ENCODE measurements around the gene DNAH3. TPM values are rescaled to one million over a fixed set of nuclear protein-coding genes. Genes with fewer than 3 reads are reported as not detected.
"Not testable (repeated sequence)": the region's sequence is repeated elsewhere in the genome, so short reads cannot be mapped to it uniquely, and the experiment has no call there.

Gene DNAH3
- polyA plus RNA-seq, 3 donors: 0.36 to 0.61 (median 0.38) TPM

DNA sequence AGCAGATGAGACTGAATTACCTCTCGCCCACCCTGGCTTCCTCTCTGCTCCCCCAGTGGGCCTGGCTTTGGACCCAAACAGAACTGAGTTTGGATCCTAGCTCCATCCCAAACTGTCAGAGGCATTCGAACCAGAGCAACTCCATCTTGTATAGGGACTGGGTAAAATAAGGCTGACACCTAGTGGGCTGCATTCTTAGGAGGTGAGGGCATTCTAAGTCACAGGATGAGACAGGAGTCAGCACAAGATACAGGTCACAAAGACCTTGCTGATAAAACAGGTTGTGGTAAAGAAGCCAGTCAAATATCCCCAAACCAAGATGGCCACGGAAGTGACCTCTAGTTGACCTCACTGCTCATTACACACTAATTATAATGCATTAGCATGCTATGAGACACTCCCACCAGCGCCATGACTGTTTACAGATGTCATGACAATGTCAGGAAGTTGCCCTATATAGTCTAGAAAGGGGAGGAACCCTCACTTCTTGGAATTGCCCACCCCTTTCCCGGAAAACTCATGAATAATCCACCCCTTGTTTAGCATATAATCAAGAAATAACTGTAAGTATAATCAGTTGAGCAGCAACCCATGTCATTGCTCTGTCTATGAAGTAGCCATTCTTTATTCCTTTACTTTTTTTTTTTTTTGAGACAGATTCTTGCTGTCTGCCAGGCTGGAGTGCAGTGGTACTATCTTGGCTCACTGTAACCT lies 205.6 kb downstream of the DNAH3 start:
- DNase-seq: no peak

DNA sequence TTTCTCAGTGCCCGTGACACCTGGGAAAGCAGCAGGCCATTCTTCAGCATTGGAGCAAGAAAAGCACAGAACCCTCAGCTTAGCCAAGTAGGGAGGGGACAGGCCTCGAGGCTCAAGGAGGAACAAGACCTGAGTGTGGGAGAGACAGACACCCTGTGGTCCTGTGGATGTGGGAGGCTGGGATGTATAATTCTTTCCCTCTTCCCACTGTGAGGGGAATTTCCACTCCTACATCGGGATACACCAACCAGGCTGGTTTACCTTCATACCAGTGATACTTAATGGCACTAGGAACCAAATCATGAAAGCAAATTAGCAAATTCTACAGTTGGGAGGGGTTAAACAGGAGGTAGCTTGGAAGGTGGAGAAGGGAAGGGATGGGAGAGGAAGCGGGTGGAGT lies 208.4 kb downstream of the DNAH3 start:
- no peak for DNase-seq

DNA sequence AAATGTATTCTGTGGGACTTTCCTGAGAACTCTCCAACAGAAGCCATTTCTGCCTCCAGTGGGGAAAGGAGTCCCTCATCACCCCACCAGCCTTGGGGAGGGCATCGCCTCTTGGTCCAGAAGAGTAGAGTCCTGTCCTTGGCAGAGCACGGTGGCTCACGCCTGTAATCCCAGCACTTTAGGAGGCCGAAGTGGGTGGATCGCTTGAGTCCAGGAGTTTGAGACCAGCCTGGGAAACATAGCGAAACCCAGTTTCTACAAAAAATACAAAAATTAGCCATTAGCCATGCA lies 209.1 kb downstream of the DNAH3 start:
- no peak for DNase-seq

DNA sequence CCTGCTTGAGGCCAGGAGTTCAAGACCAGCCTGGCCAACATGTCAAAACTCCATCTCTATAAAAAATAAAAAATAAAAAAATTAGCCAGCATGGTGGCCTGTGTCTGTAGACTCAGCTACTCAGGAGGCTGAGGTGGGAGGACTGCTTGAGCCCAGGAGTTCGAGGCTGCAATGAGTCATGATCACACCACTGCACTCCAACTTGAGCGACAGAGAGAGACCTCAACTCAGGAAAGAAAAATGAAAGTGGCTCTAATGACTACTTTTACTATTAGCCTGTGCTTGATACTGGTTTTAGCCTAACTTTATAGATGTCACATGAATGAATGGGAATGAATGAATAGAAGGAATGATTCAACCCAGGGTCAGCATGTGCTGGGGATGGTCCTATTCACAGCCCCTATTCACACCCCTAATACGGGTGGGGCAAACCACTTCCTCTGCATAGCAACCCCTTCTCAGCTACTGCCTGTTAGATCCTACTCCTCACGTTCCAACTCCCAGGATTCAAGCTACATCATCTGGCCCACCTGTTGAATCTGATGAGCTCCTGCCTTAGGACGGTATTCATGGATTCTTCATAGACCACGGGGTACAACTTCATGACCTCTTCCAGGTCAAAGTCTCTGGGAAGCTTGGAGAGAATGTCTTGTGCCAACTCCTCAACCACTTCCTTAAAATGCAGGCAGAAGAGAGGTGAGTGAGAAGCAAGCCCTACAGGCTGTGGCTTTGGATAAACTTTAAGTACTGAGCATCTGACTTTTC lies 209.6 kb downstream of the DNAH3 start:
- DNase-seq: no peak

DNA sequence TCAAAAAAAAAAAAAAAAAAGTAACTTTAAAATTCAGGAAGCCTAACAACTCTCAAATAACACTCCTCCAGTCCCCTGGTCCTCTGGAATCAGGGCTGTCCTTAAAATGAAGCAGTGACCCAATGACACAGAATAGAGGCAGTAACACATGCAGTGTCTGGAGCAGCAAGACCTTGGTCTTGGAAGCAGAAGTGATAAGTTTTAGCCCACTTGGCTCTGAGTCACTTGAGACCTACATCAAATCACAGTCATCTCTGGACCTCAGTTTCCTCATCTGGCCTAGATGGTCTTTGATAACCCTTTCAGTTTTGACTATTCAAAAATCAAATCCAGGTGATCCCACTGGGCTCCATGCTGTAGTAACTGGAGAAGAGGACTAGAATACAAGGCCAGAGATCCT lies 211.0 kb downstream of the DNAH3 start:
- DNase-seq: no peak

DNA sequence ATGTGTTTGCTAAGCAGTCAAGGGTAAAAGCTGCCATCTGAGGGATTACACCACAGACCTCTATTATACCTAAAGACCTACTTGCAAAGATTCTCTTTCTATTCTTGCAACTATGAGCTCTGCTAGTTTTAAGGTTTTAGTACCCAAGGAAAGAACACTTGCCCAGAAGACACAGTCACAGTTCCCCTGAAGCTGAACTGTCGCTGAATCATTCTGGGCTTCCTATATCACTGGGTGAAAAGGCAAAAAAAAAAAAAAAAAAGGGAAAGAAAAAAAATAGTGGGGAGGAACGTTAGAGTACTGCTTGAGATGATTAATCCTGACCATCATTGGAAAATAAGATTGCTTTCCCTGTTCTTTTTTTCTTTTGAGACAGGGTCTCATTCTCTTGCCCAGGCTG lies 212.2 kb downstream of the DNAH3 start:
- DNase-seq: no peak

DNA sequence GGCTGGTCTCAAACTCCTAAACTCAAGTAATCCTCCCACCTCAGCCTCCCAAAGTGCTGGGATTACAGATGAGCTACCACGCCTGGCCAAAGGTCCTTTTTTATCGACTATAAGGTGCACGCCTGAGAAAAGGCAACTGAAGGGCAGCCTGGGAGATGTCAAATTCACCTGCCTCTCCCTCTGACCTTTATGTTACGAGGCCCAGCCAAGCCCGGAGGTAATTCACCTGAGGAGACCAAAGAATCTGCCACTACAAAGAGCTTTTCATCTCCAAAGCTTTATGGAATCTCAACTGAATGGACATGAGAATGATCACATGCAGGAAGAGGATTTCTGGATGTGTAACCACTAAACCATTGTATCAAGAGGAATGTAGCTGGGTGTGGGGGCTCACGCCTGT lies 212.9 kb downstream of the DNAH3 start:
- no peak for DNase-seq

DNA sequence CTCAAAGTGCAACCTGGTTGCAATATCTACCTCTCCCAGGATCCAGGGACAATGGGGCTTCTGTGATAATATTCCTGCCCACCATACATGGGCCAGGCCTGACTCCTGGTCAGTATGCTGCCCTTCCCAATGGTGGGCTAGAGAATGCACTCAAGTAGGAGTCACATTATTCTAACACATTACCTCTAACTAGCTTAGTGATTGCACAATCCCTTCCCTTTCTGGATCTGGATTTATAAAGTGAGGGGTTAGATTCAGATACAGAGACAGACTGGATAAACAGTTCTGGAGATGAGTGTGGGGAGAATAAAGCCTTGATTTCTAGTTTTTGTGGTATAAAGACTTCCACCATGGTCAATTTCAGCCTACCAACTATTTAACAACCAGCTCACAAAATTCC lies 217.1 kb downstream of the DNAH3 start:
- no peak for DNase-seq

DNA sequence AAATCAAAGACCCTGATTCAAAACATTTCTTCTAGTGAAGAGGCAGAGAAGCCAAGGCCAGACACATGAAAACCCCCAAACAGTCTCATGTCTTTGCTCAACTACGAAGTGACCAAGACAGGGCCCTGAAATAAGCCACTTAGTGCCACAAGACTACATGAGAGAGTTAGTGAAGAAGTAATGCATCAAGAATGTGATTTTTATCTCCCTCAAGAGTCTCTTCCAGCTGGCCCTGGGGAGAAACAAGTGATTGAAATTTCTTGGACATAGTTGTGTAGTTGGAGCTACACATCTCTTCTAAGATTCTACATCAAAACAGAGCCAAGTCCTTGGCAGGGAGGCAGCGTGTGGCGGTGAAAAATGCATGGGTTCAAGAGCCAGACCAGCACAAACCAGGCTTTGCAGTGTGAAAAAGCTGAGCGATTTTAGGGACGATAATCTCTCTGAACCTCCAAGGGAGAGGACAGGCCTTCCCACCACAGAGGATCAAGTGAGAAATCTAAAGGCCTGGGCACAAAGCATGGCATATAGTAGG lies 219.5 kb downstream of the DNAH3 start:
- DNase-seq: no peak

DNA sequence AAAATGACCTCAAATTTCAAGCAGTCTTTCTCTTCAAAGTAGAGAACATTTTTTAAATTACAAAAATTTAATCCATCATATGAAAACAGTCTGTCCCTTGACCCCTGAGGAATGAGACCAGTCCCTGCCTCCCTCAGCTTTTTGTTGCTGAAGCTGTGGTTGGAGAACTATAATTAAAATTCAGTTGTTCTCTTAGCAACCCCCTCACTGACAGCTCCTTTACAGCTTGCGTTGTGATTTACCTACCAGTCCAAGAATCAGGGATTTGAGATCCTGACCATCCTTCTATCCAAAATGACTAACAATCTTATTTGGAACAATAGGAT lies 220.3 kb downstream of the DNAH3 start:
- DNase-seq: no peak

DNA sequence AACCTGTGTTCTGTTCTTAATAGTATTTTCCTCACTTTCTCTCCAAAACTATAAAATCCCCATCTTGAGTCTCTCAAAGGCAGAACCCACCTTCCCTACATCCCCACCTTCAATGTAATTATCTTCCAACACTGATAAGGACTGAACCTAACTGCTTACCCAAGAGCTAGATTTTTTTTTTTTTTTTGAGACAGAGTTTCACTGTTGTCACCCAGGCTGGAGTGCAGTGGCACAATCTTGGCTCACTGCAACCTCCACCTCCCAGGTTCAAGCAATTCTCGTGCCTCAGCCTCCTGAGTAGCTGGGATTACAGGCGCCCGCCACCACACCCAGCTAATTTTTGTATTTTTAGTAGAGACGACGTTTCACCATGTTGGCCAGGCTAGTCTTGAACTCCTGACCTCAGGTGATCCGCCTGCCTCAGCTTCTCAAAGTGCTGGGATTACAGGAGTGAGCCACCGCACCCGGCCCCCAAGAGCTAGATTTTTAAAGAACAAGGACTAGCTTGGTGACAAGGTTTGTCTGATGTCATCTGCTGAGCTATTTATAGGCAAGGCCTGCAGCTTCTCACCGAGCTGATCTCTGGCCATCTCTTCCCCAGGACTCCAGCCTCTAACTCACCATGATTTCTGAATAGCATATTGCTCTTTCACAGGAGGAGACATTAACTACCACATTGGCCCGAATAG lies 220.8 kb downstream of the DNAH3 start:
- not testable (repeated sequence) for DNase-seq

DNA sequence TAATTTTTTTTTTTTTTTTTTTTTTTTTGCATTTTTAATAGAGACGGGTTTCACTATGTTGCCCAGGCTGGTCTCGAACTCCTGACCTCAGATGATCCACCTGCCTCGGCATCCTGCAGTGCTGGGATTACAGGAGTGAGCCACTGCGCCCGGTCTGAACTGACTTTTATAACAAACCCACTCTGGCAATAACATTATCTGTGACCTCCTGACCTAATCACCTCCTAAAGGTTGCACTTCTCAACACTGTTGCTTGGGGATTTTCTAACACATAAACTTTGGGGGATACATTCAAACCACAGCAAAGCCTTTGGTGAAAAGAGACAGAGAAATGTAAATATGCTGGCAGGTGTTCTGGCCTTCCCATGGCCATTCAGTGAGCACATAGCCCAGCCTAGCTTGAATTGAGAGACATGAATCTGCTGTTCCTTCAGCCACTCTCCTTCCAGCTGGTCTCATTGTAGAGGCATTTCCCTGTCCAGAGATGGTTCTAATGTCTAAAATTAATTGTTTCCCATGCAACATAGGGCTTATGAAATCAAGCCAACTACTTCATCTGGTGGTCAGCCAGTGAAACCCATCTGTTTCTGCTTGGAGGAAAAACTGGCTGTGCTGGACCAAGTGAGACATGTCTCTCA lies 221.8 kb downstream of the DNAH3 start:
- no peak for DNase-seq

DNA sequence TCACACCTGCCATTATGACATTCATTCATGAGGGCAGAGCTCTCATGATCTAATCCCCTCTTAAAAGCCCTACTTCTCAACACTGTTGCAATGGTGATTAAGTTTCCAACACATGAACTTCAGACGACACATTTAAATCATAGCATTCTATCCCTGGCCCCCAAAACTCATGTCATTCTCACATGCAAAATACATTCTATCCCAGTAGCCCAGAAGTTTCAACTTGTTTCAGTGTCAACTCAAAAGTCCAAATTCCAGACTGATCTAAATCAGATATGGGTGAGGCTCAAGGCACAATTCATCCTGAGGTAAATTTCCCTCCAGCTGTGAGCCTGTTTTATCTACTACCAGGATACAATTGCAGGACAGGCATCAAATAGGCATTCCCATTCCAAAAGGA lies 224.9 kb downstream of the DNAH3 start:
- no peak for DNase-seq

DNA sequence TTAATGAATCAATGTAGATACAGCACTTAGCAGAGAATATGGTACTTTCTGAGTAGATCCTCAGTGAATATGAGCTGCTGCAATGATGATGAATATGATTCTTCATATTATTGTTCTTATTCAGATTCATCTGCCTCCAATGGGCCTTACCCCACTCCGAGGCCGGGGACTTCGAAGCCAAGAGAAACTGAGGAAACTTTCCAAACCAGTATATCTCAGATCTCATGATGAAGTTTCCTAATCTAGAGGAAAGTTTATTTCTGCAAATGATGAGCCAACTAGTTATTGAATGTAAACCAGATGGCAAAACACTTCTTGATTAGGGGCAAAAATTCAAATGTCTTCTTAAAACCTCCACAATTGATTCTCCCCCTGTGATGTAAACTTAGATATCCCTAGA lies 226.8 kb downstream of the DNAH3 start:
- no peak for DNase-seq

DNA sequence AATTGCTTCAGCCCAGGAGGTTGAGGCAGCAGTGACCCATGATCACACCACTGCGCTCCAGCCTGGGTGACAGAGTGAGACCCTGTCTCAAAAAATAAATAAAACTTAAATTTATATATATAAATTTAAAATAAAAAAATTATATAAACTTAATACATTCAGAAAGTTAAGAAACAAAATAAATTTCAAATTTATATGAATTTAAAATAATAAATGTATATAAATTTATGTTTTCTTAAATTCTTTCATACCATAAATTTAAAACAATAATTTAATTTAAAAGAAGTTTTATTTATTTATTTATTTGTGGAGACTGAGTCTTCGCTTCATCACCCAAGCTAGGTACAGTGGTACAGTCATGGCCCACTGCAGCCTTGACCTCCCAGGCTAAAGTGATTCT lies 229.8 kb downstream of the DNAH3 start:
- no peak for DNase-seq

DNA sequence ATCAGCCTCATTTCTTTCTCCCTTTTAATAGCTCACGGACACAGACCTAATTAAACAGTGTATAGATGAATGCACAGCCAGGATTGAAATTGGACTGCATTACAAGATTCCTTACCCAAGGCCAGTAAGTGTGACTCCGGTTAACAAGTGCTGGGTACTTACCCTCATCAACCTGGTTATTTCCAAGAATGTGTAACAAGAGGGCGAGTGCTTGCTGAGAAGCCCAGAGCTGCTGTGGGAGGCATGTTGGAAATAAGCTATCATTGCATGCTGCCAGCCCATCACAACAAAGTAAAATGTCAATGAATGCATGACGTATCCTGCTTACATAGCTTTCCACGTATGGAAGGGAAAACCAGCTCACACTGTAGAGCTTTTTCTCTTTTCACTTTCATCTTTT lies 230.6 kb downstream of the DNAH3 start:
- DNase-seq: no peak

DNA sequence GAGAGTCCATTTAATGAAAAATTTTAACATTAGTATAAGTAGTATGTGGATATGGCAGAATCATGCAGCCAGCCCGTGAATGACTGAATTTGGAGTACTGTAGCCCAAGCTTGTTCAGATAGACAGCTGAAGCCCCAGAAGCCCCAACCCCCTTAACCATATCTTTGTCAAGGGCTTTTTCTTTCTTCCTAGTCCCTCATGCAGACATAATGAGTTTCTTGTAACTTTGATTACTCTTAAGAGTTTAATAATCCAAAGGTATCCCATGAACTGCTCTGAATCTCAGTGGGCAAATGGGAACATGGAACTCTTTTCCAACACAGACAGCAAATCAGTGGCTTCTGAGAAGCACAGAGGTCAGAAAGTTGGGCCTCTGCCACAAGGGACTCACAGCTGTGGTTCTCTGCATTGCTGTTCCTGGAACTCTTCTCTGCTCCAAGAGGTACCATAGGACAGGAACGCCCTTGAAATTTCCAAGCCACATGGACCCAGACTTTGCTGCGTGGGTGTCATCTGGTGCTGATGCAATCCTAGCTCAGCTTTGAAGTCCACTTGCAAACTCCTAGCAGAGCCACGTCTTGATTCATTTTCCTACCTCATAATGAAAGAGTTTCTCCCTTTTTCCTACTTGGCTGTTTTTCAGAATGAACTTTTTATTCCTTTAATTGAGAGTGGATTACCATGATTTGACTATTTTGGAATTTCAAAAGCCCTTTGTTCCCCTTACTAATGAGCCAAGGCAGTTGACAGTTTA lies 232.0 kb downstream of the DNAH3 start:
- no peak for DNase-seq

DNA sequence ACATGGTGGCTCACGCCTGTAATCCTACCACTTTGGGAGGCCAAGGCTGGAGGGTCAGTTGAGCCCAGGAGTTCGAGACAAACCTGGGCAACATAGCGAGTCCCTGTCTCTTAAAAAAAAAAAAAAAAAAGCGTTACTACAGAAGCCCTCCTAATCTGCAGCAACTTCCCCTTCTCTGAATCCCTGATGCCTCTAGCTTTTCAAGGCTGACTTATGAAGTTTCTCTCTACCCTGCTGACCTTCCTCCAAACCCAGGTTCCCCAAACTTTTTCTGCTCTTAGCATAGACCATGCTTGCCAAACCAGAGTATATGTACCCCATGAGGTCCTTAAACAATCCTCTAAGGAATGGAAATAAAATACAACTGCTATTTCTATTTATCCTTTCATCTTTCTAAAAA lies 233.7 kb downstream of the DNAH3 start:
- DNase-seq: no peak

DNA sequence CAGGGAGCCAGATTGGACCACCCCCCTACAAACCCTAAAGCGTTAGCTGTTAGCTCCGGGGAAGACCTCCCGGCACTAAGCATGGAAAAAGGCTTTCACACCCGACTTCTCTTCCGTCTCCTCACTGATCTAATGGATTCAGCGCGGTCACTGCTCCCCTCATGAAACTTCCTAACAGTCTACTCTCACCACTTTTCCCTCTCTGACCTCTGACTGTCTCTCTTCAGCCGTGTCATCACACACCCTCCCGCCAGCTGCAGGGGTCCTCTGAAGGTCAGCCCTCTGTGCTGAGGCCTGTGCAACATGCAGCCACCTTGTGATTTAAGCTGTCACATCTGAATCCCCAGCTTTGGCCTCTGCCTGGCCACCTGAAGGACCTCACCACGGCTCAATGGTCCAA lies 234.4 kb downstream of the DNAH3 start:
- no peak for DNase-seq

DNA sequence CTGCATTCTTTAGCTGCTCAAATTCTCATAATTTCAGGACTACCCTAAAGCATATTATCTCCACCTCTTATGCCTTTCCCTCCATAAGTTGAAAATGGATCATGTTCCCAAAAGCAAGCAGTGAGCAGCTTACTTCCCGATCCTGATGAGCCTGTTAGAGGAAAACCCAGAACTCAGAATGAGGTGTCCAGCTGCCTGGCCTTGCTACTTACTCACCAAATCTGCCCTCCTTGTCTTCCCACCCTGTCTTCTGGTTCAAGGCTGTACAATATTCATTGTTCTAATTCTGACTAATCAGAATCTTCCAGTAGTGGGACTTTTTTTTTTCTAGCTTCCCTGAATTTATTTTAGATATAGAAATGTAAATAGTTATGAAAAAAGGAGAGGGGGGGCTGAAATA lies 239.3 kb downstream of the DNAH3 start:
- DNase-seq: no peak

DNA sequence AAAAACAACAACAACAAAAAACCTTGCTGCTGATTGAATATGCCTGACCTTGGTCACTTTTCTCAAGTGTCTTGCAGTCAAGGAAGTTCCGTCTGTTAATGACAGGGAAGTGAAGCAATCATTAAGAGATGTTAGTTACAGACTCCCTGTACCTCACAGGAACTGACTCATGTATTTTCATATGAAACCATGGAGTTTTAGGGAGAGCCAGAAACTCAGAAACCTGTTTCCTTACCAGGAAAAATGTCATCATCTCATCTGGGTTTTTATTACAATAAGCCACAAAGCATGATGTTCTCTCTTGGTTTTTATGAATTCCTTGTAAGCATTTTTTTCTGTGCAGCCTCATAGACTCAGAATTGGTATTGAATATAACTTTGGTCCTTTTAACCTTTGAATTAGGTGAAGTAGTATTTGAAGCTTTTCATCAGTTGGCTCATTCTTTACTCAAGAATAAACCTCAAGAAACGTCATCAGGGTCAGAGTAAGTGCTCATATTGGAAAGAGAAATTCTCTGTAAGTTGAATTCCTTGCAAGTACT lies 239.8 kb downstream of the DNAH3 start:
- no peak for DNase-seq

Data from renal pelvis (tissue), 4 donors.